IMR-90 (cell line): Measurements from ENCODE around the gene OSGEP.

ENCODE experiments used
- BHLHE40 ChIP-seq: fragments of 150-350 bp; IDR thresholded peaks from 2 replicates; pipeline ENCODE4 v1.6.1; 2016; ENCODE audit warnings: mild to moderate bottlenecking, low read depth, low read length
- CTCF ChIP-seq: conservative IDR thresholded peaks from 2 replicates; pipeline ENCODE4 v1.5.1; 2012; ENCODE audit warnings: mild to moderate bottlenecking, low read depth, low read length, improper control_type of control experiment
- NFE2L2 ChIP-seq: fragments of 150-350 bp; IDR thresholded peaks from 2 replicates; pipeline ENCODE4 v1.6.1; 2016; ENCODE audit warnings: low read depth, mild to moderate bottlenecking, low read length
- POLR2A ChIP-seq: IDR thresholded peaks from 2 replicates; pipeline ENCODE4 v1.6.1; 2012; ENCODE audit warnings: mild to moderate bottlenecking, low read depth, low read length
- SMC3 ChIP-seq: fragments of 150-350 bp; IDR thresholded peaks from 2 replicates; pipeline ENCODE4 v1.6.1; 2016; ENCODE audit warnings: low read depth, mild to moderate bottlenecking, antibody characterized with exemption, low read length, moderate library complexity

DNA sequence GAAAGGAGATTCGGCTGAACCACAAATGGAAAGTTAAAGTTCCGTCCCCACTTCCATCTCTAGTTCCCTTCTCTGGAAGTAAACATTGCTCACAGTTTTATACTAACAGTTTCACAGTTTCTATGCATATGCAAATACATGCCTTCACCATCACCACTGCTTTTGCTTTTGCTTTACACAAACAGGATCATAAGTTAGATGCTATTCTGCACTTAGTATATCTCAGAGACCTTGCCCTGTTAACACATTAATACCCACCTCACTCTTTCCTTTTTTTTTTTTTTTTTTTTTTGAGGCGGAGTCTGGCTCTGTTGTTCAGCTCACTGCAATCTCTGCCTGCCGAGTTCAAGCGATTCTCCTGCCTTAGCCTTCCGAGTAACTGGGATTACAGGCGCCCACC lies 42.2 kb downstream of the OSGEP start:
- TF ChIP-seq POLR2A (no peak), CTCF (no peak), BHLHE40 (no peak), NFE2L2 (no peak), SMC3 (no peak)
